Endothelial cell of coronary artery (primary cell): ENCODE measurements around the gene ANKK1. TPM values are rescaled to one million over a fixed set of nuclear protein-coding genes. Genes with fewer than 3 reads are reported as not detected.

ENCODE experiments used
- total RNA-seq: library from RNA; depleted of rRNA; stranded (reverse); fragments of >200 nt; gene quantifications from 2 replicates; pipeline ENCODE4 v1.2.3, GENCODE V29; 2014

The ANKK1 gene, protein sequence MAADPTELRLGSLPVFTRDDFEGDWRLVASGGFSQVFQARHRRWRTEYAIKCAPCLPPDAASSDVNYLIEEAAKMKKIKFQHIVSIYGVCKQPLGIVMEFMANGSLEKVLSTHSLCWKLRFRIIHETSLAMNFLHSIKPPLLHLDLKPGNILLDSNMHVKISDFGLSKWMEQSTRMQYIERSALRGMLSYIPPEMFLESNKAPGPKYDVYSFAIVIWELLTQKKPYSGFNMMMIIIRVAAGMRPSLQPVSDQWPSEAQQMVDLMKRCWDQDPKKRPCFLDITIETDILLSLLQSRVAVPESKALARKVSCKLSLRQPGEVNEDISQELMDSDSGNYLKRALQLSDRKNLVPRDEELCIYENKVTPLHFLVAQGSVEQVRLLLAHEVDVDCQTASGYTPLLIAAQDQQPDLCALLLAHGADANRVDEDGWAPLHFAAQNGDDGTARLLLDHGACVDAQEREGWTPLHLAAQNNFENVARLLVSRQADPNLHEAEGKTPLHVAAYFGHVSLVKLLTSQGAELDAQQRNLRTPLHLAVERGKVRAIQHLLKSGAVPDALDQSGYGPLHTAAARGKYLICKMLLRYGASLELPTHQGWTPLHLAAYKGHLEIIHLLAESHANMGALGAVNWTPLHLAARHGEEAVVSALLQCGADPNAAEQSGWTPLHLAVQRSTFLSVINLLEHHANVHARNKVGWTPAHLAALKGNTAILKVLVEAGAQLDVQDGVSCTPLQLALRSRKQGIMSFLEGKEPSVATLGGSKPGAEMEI
- 0.09 TPM in 1 of 2 replicates, not detected in the other for total RNA-seq

DNA sequence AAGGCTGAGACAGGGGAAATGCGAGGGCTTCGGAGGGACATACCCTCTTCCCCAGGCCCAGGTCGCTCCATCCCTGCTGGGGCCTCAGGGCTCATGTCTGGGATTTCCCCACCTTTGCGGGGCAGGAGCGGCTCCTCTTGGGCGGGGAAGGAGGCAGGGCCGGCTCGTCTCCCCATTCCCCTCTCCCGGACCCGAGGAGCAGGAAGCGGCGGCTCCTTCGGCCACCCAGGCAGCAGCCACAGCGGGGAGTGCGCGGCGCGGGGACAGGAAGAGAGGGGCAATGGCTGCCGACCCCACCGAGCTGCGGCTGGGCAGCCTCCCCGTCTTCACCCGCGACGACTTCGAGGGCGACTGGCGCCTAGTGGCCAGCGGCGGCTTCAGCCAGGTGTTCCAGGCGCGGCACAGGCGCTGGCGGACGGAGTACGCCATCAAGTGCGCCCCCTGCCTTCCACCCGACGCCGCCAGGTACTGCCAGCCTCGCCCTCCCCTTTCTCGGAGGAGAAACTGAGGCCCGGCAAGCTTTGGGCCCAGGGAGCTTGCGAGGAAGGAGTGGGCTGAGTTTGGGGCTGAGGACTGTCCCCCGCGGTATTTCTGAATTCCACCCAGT is at the start of gene ANKK1:
ANKK1 (plus strand) TSS at position 175 of the 607 bp plus-strand sequence; CDS start at position 281, 106 bp downstream.

Other genes starting within 250 kb of the ANKK1 start
- 4.8 and 6.3 TPM in 2 replicates for gene TTC12, start 73.2 kb upstream of the ANKK1 start, total RNA-seq
- gene DRD2, start 87.6 kb downstream of the ANKK1 start, total RNA-seq: not detected in 2 replicates